Measurements from ENCODE around the gene NR6A1.

Gene NR6A1

GRCh38 chr9:124551472-124552272 is 219.4 kb downstream of the NR6A1 start:
- H3K9ac ChIP-seq (ENCODE audit: low read depth, low read length, poor library complexity, severe bottlenecking), result no peak overlapping the region

GRCh38 chr9:124550072-124550471 is 221.0 kb downstream of the NR6A1 start:
- Histone ChIP-seq H2AFZ (ENCODE audit: low read length) (no peak overlapping the region), H3K4me1 (ENCODE audit: insufficient read depth, low read length, poor library complexity, severe bottlenecking) (peaks cover 8% of the 10 kb centered on the region), H4K20me1 (ENCODE audit: insufficient read depth, low read length, poor library complexity, severe bottlenecking) (no peaks in the 10 kb centered on the region), H3K9ac (ENCODE audit: low read depth, low read length, poor library complexity, severe bottlenecking) (no peak overlapping the region), H3K9me2 (replicated peaks; ENCODE audit: low read depth, low read length) (no peaks in the 10 kb centered on the region), H3K4me2 (ENCODE audit: low read depth, low read length, poor library complexity, severe bottlenecking) (no peak overlapping the region), H3K27me3 (ENCODE audit: insufficient read depth, low read length, poor library complexity, severe bottlenecking) (no peaks in the 10 kb centered on the region), H3K36me3 (ENCODE audit: insufficient read depth, low read length) (no peaks in the 10 kb centered on the region), H3K4me3 (ENCODE audit: low read length, poor library complexity, severe bottlenecking) (no peak overlapping the region), H3K79me2 (ENCODE audit: insufficient read depth, low read length) (no peaks in the 10 kb centered on the region), H3F3A (ENCODE audit: low read depth) (no peaks in the 10 kb centered on the region), H3K9me3 (ENCODE audit: insufficient read depth, low read depth, low read length) (no peaks in the 10 kb centered on the region)
- TF ChIP-seq EZH2phosphoT487 (IDR thresholded peaks at IDR 0.05; ENCODE audit: borderline replicate concordance) (no peak), CTCF (conservative IDR thresholded peaks at IDR 0.05; ENCODE audit: low read length) (no peak)

More at GRCh38 chr9:124551472-124552272, 219.4 kb downstream of the NR6A1 start:
- Histone ChIP-seq H3K79me2 (ENCODE audit: insufficient read depth, low read length) (no peaks in the 10 kb centered on the region), H3K9me3 (ENCODE audit: insufficient read depth, low read depth, low read length) (no peaks in the 10 kb centered on the region), H2AFZ (ENCODE audit: low read length) (no peak overlapping the region), H3K27me3 (ENCODE audit: insufficient read depth, low read length, poor library complexity, severe bottlenecking) (no peaks in the 10 kb centered on the region), H3K4me3 (ENCODE audit: low read length, poor library complexity, severe bottlenecking) (no peak overlapping the region), H3K9me2 (replicated peaks; ENCODE audit: low read depth, low read length) (no peaks in the 10 kb centered on the region), H3K4me2 (ENCODE audit: low read depth, low read length, poor library complexity, severe bottlenecking) (no peak overlapping the region), H3K4me1 (ENCODE audit: insufficient read depth, low read length, poor library complexity, severe bottlenecking) (peaks cover 9% of the 10 kb centered on the region), H4K20me1 (ENCODE audit: insufficient read depth, low read length, poor library complexity, severe bottlenecking) (no peaks in the 10 kb centered on the region), H3K36me3 (ENCODE audit: insufficient read depth, low read length) (no peaks in the 10 kb centered on the region), H3F3A (ENCODE audit: low read depth) (no peaks in the 10 kb centered on the region)
- TF ChIP-seq CTCF (conservative IDR thresholded peaks at IDR 0.05; ENCODE audit: low read length) (peak; percentile 80), EZH2phosphoT487 (IDR thresholded peaks at IDR 0.05; ENCODE audit: borderline replicate concordance) (no peak)

- no peak overlapping the region for H3K4me3 ChIP-seq (ENCODE audit: low read length, poor library complexity, severe bottlenecking)
- H3K9ac ChIP-seq (ENCODE audit: low read depth, low read length, poor library complexity, severe bottlenecking), result no peak overlapping the region
- no peaks in the 10 kb centered on the region for H4K20me1 ChIP-seq (ENCODE audit: insufficient read depth, low read length, poor library complexity, severe bottlenecking)
- TF ChIP-seq EZH2phosphoT487 (IDR thresholded peaks at IDR 0.05; ENCODE audit: borderline replicate concordance), result no peak
- TF ChIP-seq CTCF (conservative IDR thresholded peaks at IDR 0.05; ENCODE audit: low read length), result no peak
- H3F3A ChIP-seq (ENCODE audit: low read depth), result no peaks in the 10 kb centered on the region
- no peak overlapping the region for H2AFZ ChIP-seq (ENCODE audit: low read length)
- H3K27me3 ChIP-seq (ENCODE audit: insufficient read depth, low read length, poor library complexity, severe bottlenecking), result no peaks in the 10 kb centered on the region
- no peaks in the 10 kb centered on the region for H3K9me2 ChIP-seq (replicated peaks; ENCODE audit: low read depth, low read length)
- H3K9me3 ChIP-seq (ENCODE audit: insufficient read depth, low read depth, low read length), result no peaks in the 10 kb centered on the region
- H3K4me2 ChIP-seq (ENCODE audit: low read depth, low read length, poor library complexity, severe bottlenecking), result no peak overlapping the region
- no peaks in the 10 kb centered on the region for H3K79me2 ChIP-seq (ENCODE audit: insufficient read depth, low read length)
- no peaks in the 10 kb centered on the region for H3K36me3 ChIP-seq (ENCODE audit: insufficient read depth, low read length)
- peaks cover 8% of the 10 kb centered on the region for H3K4me1 ChIP-seq (ENCODE audit: insufficient read depth, low read length, poor library complexity, severe bottlenecking)
Measured at GRCh38 chr9:124549016-124549415, 222.1 kb downstream of the NR6A1 start.

Data from Loucy (cell line).